Measurements from ENCODE around the gene ELAVL4.

ELAVL4 gene

DNA sequence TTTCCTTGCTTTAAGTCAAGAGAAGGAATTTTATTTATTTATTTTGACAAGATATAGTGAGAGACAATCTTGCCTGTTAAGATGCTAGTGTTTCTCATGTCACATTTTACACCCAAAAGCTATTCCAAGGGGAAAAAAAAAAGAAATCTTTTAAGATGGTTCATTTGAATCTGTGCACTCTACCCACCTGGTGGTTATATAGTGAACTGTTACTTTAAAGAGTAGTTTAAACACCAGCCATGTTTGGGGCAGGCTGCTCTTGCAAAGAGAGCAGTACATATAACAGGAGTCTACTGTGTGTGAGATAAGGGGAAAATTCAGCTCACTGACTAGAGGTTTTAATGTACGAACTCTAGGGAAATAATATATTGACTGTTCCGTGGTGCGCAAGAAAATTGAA is 3.3 kb upstream of the ELAVL4 start:
- DNase-seq (ENCODE audit: insufficient read length, low spot score) (no peak), FAIRE-seq (no peak)
- TF ChIP-seq, protein P1, sequence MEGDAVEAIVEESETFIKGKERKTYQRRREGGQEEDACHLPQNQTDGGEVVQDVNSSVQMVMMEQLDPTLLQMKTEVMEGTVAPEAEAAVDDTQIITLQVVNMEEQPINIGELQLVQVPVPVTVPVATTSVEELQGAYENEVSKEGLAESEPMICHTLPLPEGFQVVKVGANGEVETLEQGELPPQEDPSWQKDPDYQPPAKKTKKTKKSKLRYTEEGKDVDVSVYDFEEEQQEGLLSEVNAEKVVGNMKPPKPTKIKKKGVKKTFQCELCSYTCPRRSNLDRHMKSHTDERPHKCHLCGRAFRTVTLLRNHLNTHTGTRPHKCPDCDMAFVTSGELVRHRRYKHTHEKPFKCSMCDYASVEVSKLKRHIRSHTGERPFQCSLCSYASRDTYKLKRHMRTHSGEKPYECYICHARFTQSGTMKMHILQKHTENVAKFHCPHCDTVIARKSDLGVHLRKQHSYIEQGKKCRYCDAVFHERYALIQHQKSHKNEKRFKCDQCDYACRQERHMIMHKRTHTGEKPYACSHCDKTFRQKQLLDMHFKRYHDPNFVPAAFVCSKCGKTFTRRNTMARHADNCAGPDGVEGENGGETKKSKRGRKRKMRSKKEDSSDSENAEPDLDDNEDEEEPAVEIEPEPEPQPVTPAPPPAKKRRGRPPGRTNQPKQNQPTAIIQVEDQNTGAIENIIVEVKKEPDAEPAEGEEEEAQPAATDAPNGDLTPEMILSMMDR (IDR thresholded peaks at IDR 0.05; ENCODE audit: insufficient read depth, missing control alignments): no peak

DNA sequence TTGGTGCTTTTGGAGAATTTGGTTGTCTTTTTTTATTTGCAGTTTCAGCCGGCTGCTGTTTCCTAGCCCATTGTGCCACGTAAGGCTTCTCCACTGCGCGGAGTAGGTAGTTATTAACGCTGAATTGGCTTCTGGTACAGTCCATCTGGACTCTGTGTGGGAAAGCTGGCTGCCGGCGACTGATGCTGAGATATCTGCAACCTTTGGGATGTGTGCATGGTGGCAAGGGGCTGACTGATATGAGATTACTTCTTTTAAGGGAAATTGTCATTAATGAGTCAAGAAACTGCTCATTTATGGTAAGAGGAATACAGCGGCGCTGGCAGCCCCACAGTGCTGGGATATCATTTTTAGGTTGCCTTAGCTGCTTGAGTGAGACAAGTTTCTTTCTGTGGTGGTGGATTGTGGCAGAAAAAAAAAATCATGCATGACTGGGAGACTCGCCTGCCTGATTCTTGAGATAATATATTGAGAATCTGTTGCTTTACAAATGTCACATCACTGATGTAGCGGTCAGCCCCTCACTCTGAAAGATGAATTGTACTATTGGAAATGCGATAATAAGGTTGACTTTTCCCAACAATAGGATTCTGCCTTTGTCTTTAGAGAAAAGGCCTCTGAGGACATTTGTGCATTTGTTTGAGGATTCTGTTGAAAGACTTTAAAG is 2.5 kb upstream of the ELAVL4 start:
- TF ChIP-seq, protein P1 (IDR thresholded peaks at IDR 0.05; ENCODE audit: insufficient read depth, missing control alignments): no peak
- FAIRE-seq (no peak), DNase-seq (ENCODE audit: insufficient read length, low spot score) (no peak)

DNA sequence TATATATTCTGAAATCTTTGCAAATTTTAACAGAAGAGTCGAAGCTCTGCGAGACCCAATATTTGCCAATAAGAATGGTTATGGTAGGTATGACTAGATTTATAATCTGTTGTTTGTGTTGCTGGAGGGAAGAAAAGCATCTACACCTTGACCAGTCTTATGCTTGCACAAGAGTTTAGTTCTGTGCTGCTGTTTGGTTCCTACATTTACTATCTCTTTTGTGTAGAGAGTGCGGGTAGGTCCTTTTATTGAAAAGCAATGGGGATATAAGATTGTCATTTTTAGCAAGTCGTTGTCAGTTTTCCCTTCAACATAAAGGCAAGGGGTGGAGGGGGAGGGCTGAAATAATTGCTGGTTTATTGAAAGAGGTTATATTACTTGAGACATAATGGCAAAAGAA is 396 bp downstream of the ELAVL4 start:
- DNase-seq (ENCODE audit: insufficient read length, low spot score): no peak
- no peak for FAIRE-seq
- TF ChIP-seq, protein P1 (IDR thresholded peaks at IDR 0.05; ENCODE audit: insufficient read depth, missing control alignments): no peak

DNA sequence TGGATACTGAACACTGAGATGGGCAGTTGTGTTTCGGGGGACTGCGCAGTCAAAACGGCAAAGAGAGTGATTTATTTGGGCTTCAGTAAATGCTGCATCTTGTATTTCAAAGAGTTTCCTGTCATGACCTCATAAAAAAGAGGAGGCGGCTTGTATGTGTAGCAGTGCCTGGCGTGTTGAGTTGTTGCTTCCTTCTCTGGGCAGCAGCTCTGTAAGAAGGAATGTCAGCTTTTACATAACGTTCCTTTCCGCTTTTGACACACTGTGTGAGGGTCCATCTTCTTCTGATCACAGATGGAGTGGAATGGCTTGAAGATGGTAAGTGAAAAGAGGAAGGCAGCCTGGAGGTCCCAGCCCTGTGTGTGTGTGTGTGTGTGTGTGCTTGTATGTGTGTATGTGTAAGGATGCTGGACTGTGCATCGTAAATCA is 941 bp downstream of the ELAVL4 start:
- TF ChIP-seq, protein P1 (IDR thresholded peaks at IDR 0.05; ENCODE audit: insufficient read depth, missing control alignments): no peak
- DNase-seq (ENCODE audit: insufficient read length, low spot score) (no peak), FAIRE-seq (no peak)

DNA sequence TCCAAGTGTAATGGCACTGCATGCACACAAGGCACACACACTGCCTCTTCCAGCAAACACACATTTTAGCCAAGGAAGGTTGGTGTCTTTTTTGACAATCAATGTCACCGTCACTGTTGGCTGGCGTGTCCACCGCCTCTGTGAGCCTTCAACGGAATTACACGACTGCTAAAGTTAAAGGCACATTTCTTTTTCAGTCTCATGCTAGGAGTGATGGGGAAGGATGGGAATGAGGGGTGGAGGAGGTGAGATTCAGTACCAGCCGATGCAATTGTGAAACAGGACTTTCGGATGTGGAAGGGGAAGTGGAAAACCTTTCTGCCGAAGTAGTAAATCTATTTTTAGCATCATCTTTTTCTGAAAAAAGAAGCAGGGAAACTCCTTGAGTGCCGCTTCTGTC is 1.4 kb downstream of the ELAVL4 start:
- TF ChIP-seq, protein P1 (IDR thresholded peaks at IDR 0.05; ENCODE audit: insufficient read depth, missing control alignments): no peak

DNA sequence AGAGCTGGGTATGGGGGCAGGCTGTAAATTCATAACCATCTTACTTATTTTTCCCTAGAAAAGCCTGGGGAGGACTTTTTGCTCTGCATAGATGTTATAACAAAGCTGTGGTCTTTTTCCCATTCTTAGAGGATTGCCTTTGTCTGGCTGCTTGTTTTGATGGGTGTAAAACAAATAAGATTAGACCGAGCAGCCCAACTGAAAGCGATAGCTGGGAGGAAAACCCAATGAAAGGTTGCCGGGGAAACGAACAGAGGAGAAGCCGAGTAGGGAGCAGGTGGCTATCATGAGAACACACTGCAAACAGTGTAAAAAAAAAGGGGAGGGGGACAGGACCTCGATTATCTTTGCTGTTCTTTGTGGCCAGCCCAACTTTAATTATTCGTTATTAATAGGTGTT is 1.9 kb downstream of the ELAVL4 start:
- DNase-seq (ENCODE audit: insufficient read length, low spot score): no peak
- no peak for FAIRE-seq
- TF ChIP-seq, protein P1 (IDR thresholded peaks at IDR 0.05; ENCODE audit: insufficient read depth, missing control alignments): no peak

More for the DNA sequence above, 1.4 kb downstream of the ELAVL4 start:
- FAIRE-seq (no peak), DNase-seq (ENCODE audit: insufficient read length, low spot score) (no peak)

DNA sequence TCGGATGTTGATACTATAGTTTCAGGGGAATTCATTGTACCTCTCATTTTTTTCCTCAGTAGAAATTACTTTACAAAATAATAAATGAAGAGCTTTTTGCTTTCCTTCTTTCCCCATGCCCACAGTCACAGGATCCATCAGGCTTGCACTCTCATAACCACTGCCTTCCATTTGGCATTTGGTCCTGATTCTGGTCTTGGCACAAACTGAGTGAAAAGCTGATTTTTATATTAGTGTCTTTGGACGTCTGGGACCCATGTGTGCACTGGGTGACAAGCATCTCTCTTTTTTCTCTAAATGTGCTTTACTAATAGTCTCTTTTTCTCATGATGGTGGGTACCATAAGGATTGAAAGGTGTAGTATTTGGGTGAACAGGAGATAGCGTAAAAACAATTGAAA is 2.8 kb downstream of the ELAVL4 start:
- TF ChIP-seq, protein P1 (IDR thresholded peaks at IDR 0.05; ENCODE audit: insufficient read depth, missing control alignments): no peak
- FAIRE-seq: no peak
- DNase-seq (ENCODE audit: insufficient read length, low spot score): no peak

Data from D721Med (cell line).